Heart right ventricle (tissue), 16 donors: ENCODE data around the gene SUSD2. TPM values are rescaled to one million over a fixed set of nuclear protein-coding genes. Genes with fewer than 3 reads are reported as not detected.
A peak's percentile ranks its signal among the peaks of the same experiment; 100 is the strongest.
"Not testable (repeated sequence)": the region's sequence is repeated elsewhere in the genome, so short reads cannot be mapped to it uniquely, and the experiment has no call there.

Experiments used
- ATAC-seq, 8 donors: fragments of 200-7000 bp; cut with Tn5 transposase; one replicate each; pipeline ENCODE4 v1.9.1; 2020; ENCODE audit warnings: mild to moderate bottlenecking in 8 of 8, moderate library complexity in 8 of 8, moderate number of reproducible peaks in 1 of 8
- DNase-seq, 2 donors: peaks; one replicate each; pipeline ENCODE4 v3.0.0-alpha.2; 2020
- H3K27ac ChIP-seq, 10 donors: fragments of 200-600 bp; sonication (generic) in 2 of 10; one replicate each; pipeline versions ENCODE4 v1.5.0 to v1.8.0; 2020 to 2022; ENCODE audit warnings: mild to moderate bottlenecking in 3 of 10
- H3K27me3 ChIP-seq, 7 donors: fragments of 200-600 bp; one replicate each; pipeline ENCODE4 v1.8.0; 2021 to 2022; ENCODE audit warnings: mild to moderate bottlenecking in 2 of 7
- H3K36me3 ChIP-seq, 9 donors: fragments of 200-600 bp; sonication (generic) in 1 of 9; one replicate each; pipeline versions ENCODE4 v1.5.0 to v1.8.0; 2020 to 2022; ENCODE audit warnings: mild to moderate bottlenecking in 2 of 9
- H3K4me1 ChIP-seq, 9 donors: fragments of 200-600 bp; sonication (generic) in 1 of 9; one replicate each; pipeline versions ENCODE4 v1.5.0 to v1.8.0; 2020 to 2022; ENCODE audit warnings: mild to moderate bottlenecking in 4 of 9
- H3K4me3 ChIP-seq, 10 donors: fragments of 200-600 bp; sonication (generic) in 2 of 10; one replicate each; pipeline versions ENCODE4 v1.5.0 to v1.8.0; 2020 to 2022; ENCODE audit warnings: mild to moderate bottlenecking in 7 of 10, moderate library complexity in 2 of 10
- H3K9me3 ChIP-seq, 11 donors: fragments of 200-600 bp in 10 of 11; sonication (generic) in 2 of 11; one replicate each; pipeline versions ENCODE4 v1.5.0 to v1.8.0; 2013 to 2022; ENCODE audit warnings: mild to moderate bottlenecking in 2 of 11, control low read depth in 1 of 11, moderate library complexity in 1 of 11
- CTCF ChIP-seq, 9 donors: fragments of 200-600 bp; sonication (generic) in 2 of 9; IDR thresholded peaks; one replicate each; pipeline versions ENCODE4 v1.5.0 to v1.8.0; 2021 to 2022; ENCODE audit warnings: antibody characterized with exemption in 9 of 9, mild to moderate bottlenecking in 5 of 9, moderate library complexity in 1 of 9
- WGBS, 2 donors: extraction: QIAGEN DNeasy Blood & Tissue Kit; methylation state at CpG; one replicate each; pipeline ENCODE4 v1.1.7; 2013; ENCODE audit warnings: inconsistent platforms in 1 of 2; 5-methylcytosine and 5-hydroxymethylcytosine counted together
- intact Hi-C, 10 donors: fragments of 100-400 bp; cut with DNase I; formaldehyde crosslinking; loops; one replicate each; pipeline versions ENCODE4 v1.11.1 to v1.14.2; 2022
- polyA plus RNA-seq, 2 donors: library from polyadenylated mRNA; stranded (reverse); fragments of 200-250 nt; gene quantifications; one replicate each; pipeline ENCODE4 v1.2.3, GENCODE V29; 2013
- total RNA-seq, 10 donors: library from RNA; stranded (reverse); fragmentation: NEBNext Ultra II Directional in 3 of 10; extraction: Animal tissue kit (Norgen Biotek cat#: 25700) in 3 of 10; gene quantifications; one replicate each; pipeline versions ENCODE4 v1.2.1 to v1.2.4, GENCODE V29; 2021 to 2023
- donor health status: Arrhythmogenic right ventricular cardiomyopathy.
- donor health status: ischemic (EF 13 %, LVEDD 7.1; RV severe dilation, severe dysfunction).
- donor health status: healthy with polysubstance abuse.
- donor health status: DM: no; HTN: yes; CAD: no.
- donor health status: DM: no; HTN: no; CAD: no.
- donor health status: ischemic (EF 25% LVEDD 6.9; RV normal size, moderate dysfunction).
- donor health status: ischemic (EF 25% LVEDD 5.7; RV mildly dilated, moderate dysfunction).
- donor health status: healthy.
- donor health status: DM: yes; HTN: yes; CAD: no.
- donor health status: Ischemic cardiomyopathy.
- donor health status: ischemic (EF 35%, LVEDD 5.7; RV mildly dilated, moderate dysfunction).
- donor health status: nonischemic (EF 11% LVEDD 7.7; RV severe dilation, severe dysfunction).
- donor health status: DM: yes; HTN: yes; CAD: no.
- donor health status: PGD.
- donor health status: ischemic (EF 29% LVEDD 5.4; RV normal size, mild dysfunction).
- donor health status: nonischemic (EF 23%, LVEDD 6.1; RV moderate dilation, normal function).

The SUSD2 gene
- total and polyA plus RNA-seq, 12 donors = 0.57 to 6.7 (median 2.3) TPM

GRCh38 chr22:24233816-24234215 is 52.5 kb downstream of the SUSD2 start:
- no peaks in the 10 kb centered on the region for H3K27me3 ChIP-seq
- 89 to 97% methylated on average over 14 of the region's 14 CpGs for WGBS, 2 donors
- H3K9me3 ChIP-seq = no peaks in the 10 kb centered on the region
- H3K27ac ChIP-seq = no peak overlapping the region
- no peak overlapping the region for H3K4me3 ChIP-seq
- no peak for TF ChIP-seq CTCF (IDR thresholded peaks at IDR 0.05)
- no peak for DNase-seq
- intact Hi-C loops = loop anchor here in 3 of 10 donors (5.0 kb wide), 2 partner anchors 37 to 47 kb away; no protein-coding TSS in a partner anchor
- H3K36me3 ChIP-seq = peaks cover 0 to 19% (median 0%) of the 10 kb centered on the region in 9 donors
- ATAC-seq = peak in 1 of 8 donors; percentile 14
- H3K4me1 ChIP-seq = peaks cover 0 to 5% (median 3%) of the 10 kb centered on the region in 9 donors

GRCh38 chr22:24235315-24235714 is 54.0 kb downstream of the SUSD2 start:
- Histone ChIP-seq H3K36me3 (peaks cover 0 to 11% (median 0%) of the 10 kb centered on the region in 9 donors), H3K27me3 (no peaks in the 10 kb centered on the region), H3K9me3 (no peaks in the 10 kb centered on the region), H3K4me3 (no peak overlapping the region), H3K4me1 (peaks cover 0 to 10% (median 3%) of the 10 kb centered on the region in 9 donors), H3K27ac (no peak overlapping the region)
- DNase-seq (no peak), ATAC-seq (no peak)
- WGBS, 2 donors = 94 to 95% methylated on average over 4 of the region's 4 CpGs
- intact Hi-C loops = loop anchor here in 1 of 10 donors (5.0 kb wide), 1 partner anchor 502 kb away; no protein-coding TSS in a partner anchor
- TF ChIP-seq CTCF (IDR thresholded peaks at IDR 0.05) = no peak

- intact Hi-C loops = loop anchor here in 1 of 10 donors (5.0 kb wide), 1 partner anchor 501 kb away; no protein-coding TSS in a partner anchor
- WGBS, 2 donors = 70 to 90% methylated on average over 4 of the region's 4 CpGs
Observed at GRCh38 chr22:24236656-24237055, 55.4 kb downstream of the SUSD2 start.

GRCh38 chr22:24238101-24238694 is 56.9 kb downstream of the SUSD2 start:
- not testable (repeated sequence) for ATAC-seq, H3K27me3 ChIP-seq, H3K27ac ChIP-seq, DNase-seq, H3K9me3 ChIP-seq, H3K36me3 ChIP-seq, H3K4me3 ChIP-seq
- H3K4me1 ChIP-seq = peaks cover 0 to 30% (median 16%) of the 10 kb centered on the region in 9 donors
- WGBS, 2 donors = 93 to 94% methylated on average over 13 of the region's 13 CpGs
- intact Hi-C loops = loop anchor here in 1 of 10 donors (5.0 kb wide), 1 partner anchor 499 kb away; no protein-coding TSS in a partner anchor

More at GRCh38 chr22:24236656-24237055, 55.4 kb downstream of the SUSD2 start:
- no peak overlapping the region for H3K27ac ChIP-seq
- ATAC-seq = no peak
- no peak for TF ChIP-seq CTCF (IDR thresholded peaks at IDR 0.05)
- no peaks in the 10 kb centered on the region for H3K9me3 ChIP-seq
- no peaks in the 10 kb centered on the region for H3K27me3 ChIP-seq
- H3K36me3 ChIP-seq = peaks cover 0 to 4% (median 0%) of the 10 kb centered on the region in 9 donors
- no peak overlapping the region for H3K4me3 ChIP-seq
- no peak for DNase-seq
- peaks cover 0 to 17% (median 5%) of the 10 kb centered on the region in 9 donors for H3K4me1 ChIP-seq

Other genes starting within 250 kb of the SUSD2 start
- 10 to 100 TPM in 2 of 10 donors, 1 to 10 TPM in 8; 1.3 to 14.3 (median 4.2) TPM for gene GSTT2B, start 220.3 kb upstream of the SUSD2 start, total RNA-seq
- gene GSTT2B, start 220.3 kb upstream of the SUSD2 start, polyA plus RNA-seq = 10 to 100 TPM; 23.2 to 25.4 TPM
- gene DDTL, start 214.6 kb upstream of the SUSD2 start, total RNA-seq = 1 to 10 TPM in 4 of 10 donors, under 1 TPM in 1, not detected in 5; 0.99 to 3.3 (median 1.8) TPM
- 1 to 10 TPM; 3.1 to 4.9 TPM for gene DDTL, start 214.6 kb upstream of the SUSD2 start, polyA plus RNA-seq
- 100 to 1,000 TPM; 118 to 226 (median 143) TPM for gene DDT, start 207.0 kb upstream of the SUSD2 start, total RNA-seq
- 100 to 1,000 TPM; 179 to 300 TPM for gene DDT, start 207.0 kb upstream of the SUSD2 start, polyA plus RNA-seq
- under 1 TPM in 1 of 10 donors, not detected in 9; 0.40 TPM for gene GSTT2, start 201.4 kb upstream of the SUSD2 start, total RNA-seq
- gene GSTT2, start 201.4 kb upstream of the SUSD2 start, polyA plus RNA-seq = 1 to 10 TPM in 1 of 2 donors, under 1 TPM in 1; 0.44 to 2.5 TPM
- gene GSTT4, start 176.0 kb upstream of the SUSD2 start, total RNA-seq = not detected
- gene GSTT4, start 176.0 kb upstream of the SUSD2 start, polyA plus RNA-seq = not detected
- 10 to 100 TPM; 26.8 to 49.6 (median 34.1) TPM for gene CABIN1, start 170.2 kb upstream of the SUSD2 start, total RNA-seq
- gene CABIN1, start 170.2 kb upstream of the SUSD2 start, polyA plus RNA-seq = 10 to 100 TPM; 17.5 to 48.9 TPM
- gene GGT5, start 63.6 kb downstream of the SUSD2 start, total RNA-seq = 10 to 100 TPM in 4 of 10 donors, 1 to 10 TPM in 6; 4.3 to 32.7 (median 8.5) TPM
- gene GGT5, start 63.6 kb downstream of the SUSD2 start, polyA plus RNA-seq = 10 to 100 TPM; 66.5 to 67.4 TPM
- 10 to 100 TPM; 34.4 to 61.7 (median 51.8) TPM for gene SPECC1L, start 89.3 kb downstream of the SUSD2 start, total RNA-seq
- gene SPECC1L, start 89.3 kb downstream of the SUSD2 start, polyA plus RNA-seq = 1 to 10 TPM; 8.3 to 9.1 TPM
- gene ADORA2A, start 246.1 kb downstream of the SUSD2 start, total RNA-seq = 1 to 10 TPM; 1.5 to 9.7 (median 3.8) TPM
- gene ADORA2A, start 246.1 kb downstream of the SUSD2 start, polyA plus RNA-seq = 1 to 10 TPM; 4.9 to 6.1 TPM